ENCODE results near the gene MSANTD3. TPM values are rescaled to one million over a fixed set of nuclear protein-coding genes. Genes with fewer than 3 reads are reported as not detected.
"Not testable (repeated sequence)": the region's sequence is repeated elsewhere in the genome, so short reads cannot be mapped to it uniquely, and the experiment has no call there.

Gene MSANTD3
- total RNA-seq, 4 donors from 2014 or later, result 10.4 to 25.5 (median 13.6) TPM

- no peak overlapping the region for H3K27ac ChIP-seq
- no peak overlapping the region for H3K4me3 ChIP-seq
- DNase-seq (ENCODE audit: low spot score in 2 of 2), result no peak
- TF ChIP-seq POLR2A (IDR thresholded peaks at IDR 0.05) (no peak), CTCF (IDR thresholded peaks at IDR 0.05) (no peak), EP300 (IDR thresholded peaks at IDR 0.05) (no peak)
- H3K4me1 ChIP-seq, result peaks cover 0 to 11% (median 2%) of the 10 kb centered on the region in 4 donors
- H3K9me3 ChIP-seq, result no peaks in the 10 kb centered on the region
- H3K27me3 ChIP-seq, result peaks cover 0 to 6% of the 10 kb centered on the region in 2 donors
- 94 to 97% methylated on average over 1 of the region's 1 CpG for WGBS, 2 donors
- H3K36me3 ChIP-seq, result no peaks in the 10 kb centered on the region
Measured at GRCh38 chr9:100409176-100409556, 17.8 kb upstream of the MSANTD3 start.

GRCh38 chr9:100411472-100412283 lies 15.3 kb upstream of the MSANTD3 start:
- 11% methylated on average over 38 of the region's 38 CpGs for WGBS, 2 donors
- peak; percentile 59 to 79 for DNase-seq (ENCODE audit: low spot score in 2 of 2)
- no peaks in the 10 kb centered on the region for H3K36me3 ChIP-seq
- no peaks in the 10 kb centered on the region for H3K9me3 ChIP-seq
- H3K27me3 ChIP-seq, result peaks cover 0 to 6% of the 10 kb centered on the region in 2 donors
- no peak overlapping the region for H3K27ac ChIP-seq
- peaks cover 0 to 11% (median 2%) of the 10 kb centered on the region in 4 donors for H3K4me1 ChIP-seq
- H3K4me3 ChIP-seq, result peak overlapping the region; percentile 15 to 57 (median 42)
- TF ChIP-seq EP300 (IDR thresholded peaks at IDR 0.05) (peak; percentile 10 to 37), CTCF (IDR thresholded peaks at IDR 0.05) (no peak), POLR2A (IDR thresholded peaks at IDR 0.05) (peak in 1 of 2 donors; percentile 30)

- no peak for DNase-seq (ENCODE audit: low spot score in 2 of 2)
- no peak overlapping the region for H3K4me3 ChIP-seq
- H3K36me3 ChIP-seq, result no peaks in the 10 kb centered on the region
- peaks cover 0 to 10% of the 10 kb centered on the region in 2 donors for H3K27me3 ChIP-seq
- peaks cover 0 to 11% (median 2%) of the 10 kb centered on the region in 4 donors for H3K4me1 ChIP-seq
- 50 to 68% methylated on average over 5 of the region's 5 CpGs for WGBS, 2 donors
- H3K9me3 ChIP-seq, result no peaks in the 10 kb centered on the region
- no peak for TF ChIP-seq POLR2A (IDR thresholded peaks at IDR 0.05)
- TF ChIP-seq EP300 (IDR thresholded peaks at IDR 0.05), result no peak
- no peak for TF ChIP-seq CTCF (IDR thresholded peaks at IDR 0.05)
- H3K27ac ChIP-seq, result no peak overlapping the region
Measured at GRCh38 chr9:100413839-100414420, 13.0 kb upstream of the MSANTD3 start.

GRCh38 chr9:100417815-100418214 lies 9.1 kb upstream of the MSANTD3 start:
- Histone ChIP-seq H3K4me1 (no peaks in the 10 kb centered on the region), H3K36me3 (no peaks in the 10 kb centered on the region), H3K4me3 (no peak overlapping the region), H3K27me3 (peaks cover 0 to 15% of the 10 kb centered on the region in 2 donors), H3K9me3 (no peaks in the 10 kb centered on the region), H3K27ac (no peak overlapping the region)
- WGBS, 2 donors, result 84 to 88% methylated on average over 4 of the region's 4 CpGs
- no peak for DNase-seq (ENCODE audit: low spot score in 2 of 2)
- no peak for TF ChIP-seq POLR2A (IDR thresholded peaks at IDR 0.05)
- no peak for TF ChIP-seq CTCF (IDR thresholded peaks at IDR 0.05)
- no peak for TF ChIP-seq EP300 (IDR thresholded peaks at IDR 0.05)

- no peak overlapping the region for H3K27ac ChIP-seq
- H3K27me3 ChIP-seq, result peaks cover 0 to 15% of the 10 kb centered on the region in 2 donors
- WGBS, 2 donors, result 45 to 50% methylated on average over 3 of the region's 3 CpGs
- H3K4me3 ChIP-seq, result no peak overlapping the region
- H3K9me3 ChIP-seq, result no peaks in the 10 kb centered on the region
- DNase-seq (ENCODE audit: low spot score in 2 of 2), result no peak
- no peaks in the 10 kb centered on the region for H3K36me3 ChIP-seq
- H3K4me1 ChIP-seq, result no peaks in the 10 kb centered on the region
- TF ChIP-seq CTCF (IDR thresholded peaks at IDR 0.05) (no peak), EP300 (IDR thresholded peaks at IDR 0.05) (no peak), POLR2A (IDR thresholded peaks at IDR 0.05) (no peak)
Measured at GRCh38 chr9:100419166-100419565, 7.8 kb upstream of the MSANTD3 start.

GRCh38 chr9:100421116-100421515 lies 5.8 kb upstream of the MSANTD3 start:
- not testable (repeated sequence) for H3K27ac ChIP-seq; H3K9me3 ChIP-seq; H3K27me3 ChIP-seq; H3K4me3 ChIP-seq; DNase-seq (ENCODE audit: low spot score in 2 of 2); H3K4me1 ChIP-seq; H3K36me3 ChIP-seq
- 83 to 91% methylated on average over 3 of the region's 3 CpGs for WGBS, 2 donors
